NCI-H526 (cell line): ENCODE data around the gene KIAA1191.
"Not testable (repeated sequence)": the region's sequence is repeated elsewhere in the genome, so short reads cannot be mapped to it uniquely, and the experiment has no call there.

Experiments used
- DNase-seq, 2 experiments: peaks; one replicate each; lab custom pipeline; 2025; lab: John Stamatoyannopoulos, UW

Gene KIAA1191

GRCh38 chr5:176361437-176362232 is at the start of gene KIAA1191:
Gene KIAA1191 (minus strand): TSS chr5:176361764. CDS start chr5:176359508, 2,256 bp downstream.
- peak; percentile 62 to 88 for DNase-seq

DNA sequence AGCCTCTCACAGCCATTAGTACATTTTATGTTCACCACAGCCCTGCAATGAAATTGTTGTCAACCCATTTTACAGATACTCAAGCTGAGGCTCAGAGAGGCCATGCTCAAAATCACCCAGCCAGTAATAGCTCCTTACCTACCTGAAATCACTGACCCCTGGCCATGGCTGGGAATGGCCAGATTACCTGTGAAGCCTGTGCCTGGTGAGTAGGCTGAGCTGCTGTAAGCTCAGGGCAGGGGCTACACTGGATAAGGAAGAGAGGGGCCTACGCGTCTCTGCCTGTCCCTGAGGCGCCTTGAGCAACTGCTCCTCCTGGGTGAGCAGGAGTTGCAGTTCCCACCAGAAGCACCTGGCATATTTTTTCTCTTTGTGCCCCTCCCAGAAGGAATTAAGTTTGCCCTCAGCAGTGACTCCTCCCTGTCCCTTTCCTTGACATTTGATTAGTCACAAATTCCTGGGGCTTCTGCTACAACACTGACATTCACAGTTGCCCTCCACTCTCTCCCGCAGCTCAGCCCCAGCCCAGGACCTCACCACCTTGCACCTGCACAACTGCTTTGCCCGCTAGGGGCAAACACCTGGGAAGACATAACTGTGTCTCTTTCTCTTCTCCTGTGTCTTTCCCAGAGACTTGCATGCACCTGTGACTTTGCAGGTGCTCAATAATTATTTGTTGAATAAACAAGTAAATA is 49.1 kb upstream of the KIAA1191 start:
- DNase-seq: no peak

DNA sequence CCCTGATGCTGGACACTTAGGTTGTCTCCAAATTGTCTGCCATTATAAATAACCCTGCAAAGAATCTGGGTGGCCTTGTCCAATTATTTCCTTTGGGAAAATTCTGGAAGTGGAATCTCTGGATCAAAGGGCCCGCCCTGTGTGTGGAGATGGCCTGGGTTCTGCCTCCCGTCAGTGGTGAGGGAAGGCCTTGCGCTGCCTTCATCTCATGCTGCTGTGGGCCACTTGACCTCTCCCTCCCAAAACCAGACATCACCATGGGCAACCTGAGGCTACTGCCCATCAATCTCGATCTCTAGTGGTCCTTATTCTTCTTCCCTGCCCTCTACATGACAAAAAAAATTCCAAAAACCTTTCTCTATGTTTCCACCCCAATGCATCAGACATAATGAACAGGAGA is 48.2 kb upstream of the KIAA1191 start:
- no peak for DNase-seq

DNA sequence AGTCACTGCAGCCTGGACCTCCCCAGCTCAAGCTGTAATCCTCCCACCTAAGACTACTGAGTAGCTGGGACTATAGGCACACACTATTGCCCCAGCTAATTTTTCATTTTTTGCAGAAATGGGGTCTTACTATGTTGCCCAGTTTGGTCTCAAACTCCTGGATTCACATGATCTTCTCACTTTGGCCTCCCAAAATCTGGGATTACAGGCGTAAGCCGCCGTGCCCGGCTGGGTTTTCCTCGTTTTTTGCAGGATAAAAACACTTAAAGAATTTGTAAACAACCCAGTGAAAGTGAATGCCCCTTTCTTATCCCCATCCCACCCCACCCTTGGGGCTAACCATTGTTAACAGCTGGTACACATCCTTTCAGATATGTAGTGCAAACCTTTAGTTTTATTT is 47.0 kb upstream of the KIAA1191 start:
- DNase-seq: no peak

GRCh38 chr5:176408252-176408573 is 46.6 kb upstream of the KIAA1191 start:
- DNase-seq: not testable (repeated sequence)

- no peak for DNase-seq
Measured at GRCh38 chr5:176407456-176408251, 46.1 kb upstream of the KIAA1191 start.

DNA sequence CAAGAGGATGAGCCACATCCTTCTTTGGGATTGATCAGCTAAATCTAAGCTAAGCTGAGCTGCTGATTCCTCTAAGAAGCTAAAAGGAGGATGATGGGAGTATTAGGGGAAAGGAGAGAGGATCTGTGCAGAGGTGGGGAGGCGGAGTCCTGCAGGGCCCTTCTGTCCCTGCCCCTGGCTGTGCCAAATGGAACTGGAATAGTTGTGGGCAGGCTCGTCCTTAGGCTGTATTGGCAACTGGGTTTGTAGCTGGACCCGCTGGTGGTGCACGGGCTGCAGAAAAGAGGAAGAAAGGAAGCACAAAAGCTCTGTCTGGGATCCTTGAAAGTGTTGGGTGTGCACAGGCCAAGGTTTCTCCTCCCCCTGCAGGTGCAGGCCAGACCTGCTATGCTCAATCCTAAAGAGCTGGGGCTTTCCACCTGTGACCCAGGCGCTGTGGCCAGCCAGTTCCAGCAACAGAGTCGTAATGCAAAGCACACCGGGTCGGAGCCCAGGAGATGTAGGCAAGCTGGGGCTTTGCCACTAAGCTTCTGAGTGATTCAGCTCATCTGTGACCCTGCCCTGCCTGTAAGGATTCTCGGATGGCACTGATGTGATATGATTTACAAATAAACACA is 45.0 kb upstream of the KIAA1191 start:
- no peak for DNase-seq

GRCh38 chr5:176405656-176406435 is 44.3 kb upstream of the KIAA1191 start:
- DNase-seq: no peak

GRCh38 chr5:176401281-176402205 is 40.0 kb upstream of the KIAA1191 start:
- no peak for DNase-seq

DNA sequence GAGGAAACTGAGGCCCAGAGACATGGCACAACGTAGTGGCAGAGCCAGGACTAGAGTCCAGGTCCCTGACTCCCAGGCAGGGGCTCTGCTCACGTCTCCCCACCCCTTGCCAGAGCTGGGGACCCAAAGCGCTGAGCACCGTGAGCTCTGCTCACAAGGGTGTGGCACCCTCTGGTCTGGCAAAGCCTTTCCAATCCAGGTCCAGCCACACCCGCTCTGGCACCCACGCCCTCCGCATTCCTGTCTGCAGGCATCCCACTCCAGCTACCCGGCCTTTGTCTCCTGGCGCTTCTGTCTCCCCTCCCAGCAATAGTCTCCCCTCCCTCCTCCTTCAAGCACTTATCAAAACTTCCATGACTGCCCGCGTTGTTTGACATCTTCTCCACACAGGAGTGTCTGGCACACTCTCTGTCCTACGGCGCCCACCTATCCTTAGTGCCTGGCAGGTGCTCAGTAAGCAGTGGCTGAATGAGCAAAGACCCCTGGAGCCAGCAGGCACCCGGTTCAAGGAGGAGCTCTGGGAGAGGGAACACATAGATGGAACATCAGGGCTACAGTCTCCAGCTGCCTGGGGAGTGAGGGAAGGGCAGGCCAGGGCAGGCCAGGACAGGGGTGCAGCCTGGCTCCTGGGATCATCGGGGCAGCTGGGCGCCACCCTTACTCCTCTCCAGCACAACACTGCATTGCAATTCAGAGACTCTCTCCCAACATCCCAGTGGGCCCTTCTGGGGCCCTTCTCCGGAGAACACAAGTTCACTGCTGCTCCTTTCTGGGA is 39.0 kb upstream of the KIAA1191 start:
- DNase-seq: no peak

DNA sequence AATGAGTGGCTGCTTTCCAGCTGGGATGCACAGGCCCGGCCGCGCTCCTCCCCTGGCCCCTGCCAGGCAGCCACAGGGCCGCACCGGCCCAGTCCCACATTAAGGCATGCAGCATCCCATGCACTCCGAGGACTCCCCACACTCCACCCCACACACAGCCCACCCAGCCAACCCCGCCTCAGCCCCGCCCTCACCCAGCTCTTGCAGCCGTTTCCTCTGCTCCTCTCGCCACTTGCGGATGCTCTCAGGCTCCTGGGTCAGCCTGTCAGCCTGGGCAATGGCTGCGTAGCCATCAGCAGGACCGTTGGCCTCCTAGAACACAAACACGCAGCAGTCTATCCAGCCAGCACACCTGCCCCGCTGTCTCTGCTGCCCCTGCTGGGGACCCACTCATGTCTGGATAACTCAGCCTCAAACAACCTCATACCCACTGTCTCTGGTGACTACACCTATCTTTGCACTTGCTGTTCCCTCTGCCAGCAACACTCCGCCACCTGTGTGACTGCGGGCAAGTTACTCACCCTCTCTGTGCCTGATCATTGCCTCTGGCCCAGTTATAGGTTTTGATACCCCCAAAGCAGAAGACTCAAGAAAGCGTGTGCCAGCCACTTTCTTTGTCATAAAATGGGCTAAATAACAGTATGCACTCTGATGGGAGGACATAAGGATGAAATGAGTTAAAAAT is 36.3 kb upstream of the KIAA1191 start:
- DNase-seq: no peak

DNA sequence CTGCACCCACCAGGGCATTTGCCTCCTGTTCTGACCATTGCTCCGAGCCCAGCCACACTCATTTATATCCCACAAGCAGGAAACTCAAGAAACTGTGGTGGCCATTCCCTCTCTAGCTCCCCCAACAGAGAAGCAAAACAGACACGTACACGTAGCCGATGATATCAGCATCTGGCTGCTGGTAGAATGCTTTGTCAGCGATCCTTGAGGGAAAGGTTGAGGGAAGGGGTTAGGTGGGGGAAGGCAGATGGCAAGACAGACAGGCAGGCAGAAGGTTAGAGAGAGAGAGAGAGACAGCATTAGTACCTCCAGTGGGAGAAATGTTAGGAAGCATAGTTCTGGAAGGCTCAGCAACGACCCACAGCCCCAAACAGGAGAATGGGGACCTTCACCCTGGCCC is 34.8 kb upstream of the KIAA1191 start:
- DNase-seq: no peak

GRCh38 chr5:176394881-176395675 is 33.5 kb upstream of the KIAA1191 start:
- no peak for DNase-seq

GRCh38 chr5:176394096-176394495 is 32.5 kb upstream of the KIAA1191 start:
- DNase-seq: no peak

DNA sequence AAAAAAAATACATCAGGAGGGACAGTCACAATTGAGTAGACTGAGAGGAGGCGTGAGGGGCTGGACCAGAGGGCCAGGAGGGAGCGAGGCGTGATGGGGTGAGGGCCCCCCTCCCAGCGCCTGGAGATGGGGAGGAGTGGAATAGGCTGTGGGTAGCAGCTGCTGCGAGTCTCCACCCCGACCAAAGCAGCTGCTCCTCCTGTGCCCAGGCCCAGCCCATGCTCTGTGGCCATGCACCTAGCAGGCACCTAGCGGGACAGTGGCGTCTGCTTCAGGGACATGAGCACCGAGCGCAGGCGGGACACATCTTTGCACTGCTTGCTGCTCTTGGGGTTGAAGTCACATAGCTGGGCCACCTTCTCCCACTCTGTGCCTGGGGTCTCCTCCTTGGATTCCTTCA is 31.0 kb upstream of the KIAA1191 start:
- DNase-seq: no peak

- DNase-seq: no peak
Measured at GRCh38 chr5:176391999-176392398, 30.4 kb upstream of the KIAA1191 start.

GRCh38 chr5:176391479-176391878 is 29.9 kb upstream of the KIAA1191 start:
- DNase-seq: no peak
